Osteocyte (in vitro differentiated cells): ENCODE measurements around the gene BCO1. TPM values are rescaled to one million over a fixed set of nuclear protein-coding genes. Genes with fewer than 3 reads are reported as not detected.

Source experiments
- DNase-seq: peaks from one replicate; pipeline ENCODE4 v3.0.0; 2021; ENCODE audit warnings: mixed read lengths; ENCODE audit not compliant: unreplicated experiment; ENCODE audit errors: extremely low spot score
- H3K27ac Mint-ChIP-seq: one replicate; pipeline ENCODE4 v1.8.0; 2021; ENCODE audit warnings: mild to moderate bottlenecking, mixed read lengths; ENCODE audit not compliant: unreplicated experiment
- H3K27me3 Mint-ChIP-seq: one replicate; pipeline ENCODE4 v1.8.0; 2021; ENCODE audit warnings: mixed read lengths; ENCODE audit not compliant: unreplicated experiment
- H3K36me3 Mint-ChIP-seq: one replicate; pipeline ENCODE4 v1.8.0; 2021; ENCODE audit warnings: mixed read lengths; ENCODE audit not compliant: unreplicated experiment
- H3K4me1 Mint-ChIP-seq: one replicate; pipeline ENCODE4 v1.8.0; 2021; ENCODE audit warnings: mixed read lengths; ENCODE audit not compliant: unreplicated experiment
- H3K4me3 Mint-ChIP-seq: one replicate; pipeline ENCODE4 v1.8.0; 2021; ENCODE audit warnings: mild to moderate bottlenecking, moderate library complexity, mixed read lengths; ENCODE audit not compliant: unreplicated experiment
- H3K9me3 Mint-ChIP-seq: one replicate; pipeline ENCODE4 v1.8.0; 2021; ENCODE audit warnings: mixed read lengths; ENCODE audit not compliant: unreplicated experiment
- CTCF ChIP-seq: fragments of 200-600 bp; sonication (generic); IDR thresholded peaks from 2 replicates; pipeline ENCODE4 v1.5.0; 2021; ENCODE audit warnings: antibody characterized with exemption, mild to moderate bottlenecking, moderate library complexity
- total RNA-seq: library from RNA; stranded (reverse); gene quantifications from 2 replicates; pipeline ENCODE4 v1.2.1, GENCODE V29; 2021

Gene BCO1
- total RNA-seq, 1 donor from 2014 or later: not detected

GRCh38 chr16:81278526-81278925 lies 40.0 kb downstream of the BCO1 start:
- no peaks in the 10 kb centered on the region for H3K27me3 Mint-ChIP-seq
- no peak for TF ChIP-seq CTCF
- no peak for DNase-seq
- H3K9me3 Mint-ChIP-seq: no peaks in the 10 kb centered on the region
- H3K36me3 Mint-ChIP-seq: no peaks in the 10 kb centered on the region
- no peak overlapping the region for H3K4me3 Mint-ChIP-seq
- no peaks in the 10 kb centered on the region for H3K4me1 Mint-ChIP-seq
- H3K27ac Mint-ChIP-seq: no peak overlapping the region

- no peaks in the 10 kb centered on the region for H3K27me3 Mint-ChIP-seq
- H3K27ac Mint-ChIP-seq: no peak overlapping the region
- H3K4me3 Mint-ChIP-seq: no peak overlapping the region
- no peak for DNase-seq
- H3K4me1 Mint-ChIP-seq: no peaks in the 10 kb centered on the region
- no peaks in the 10 kb centered on the region for H3K9me3 Mint-ChIP-seq
- no peak for TF ChIP-seq CTCF
- H3K36me3 Mint-ChIP-seq: no peaks in the 10 kb centered on the region
Observed at GRCh38 chr16:81279392-81279791, 40.9 kb downstream of the BCO1 start.

- H3K27me3 Mint-ChIP-seq: peaks cover under 1% of the 10 kb centered on the region
- DNase-seq: no peak
- no peak overlapping the region for H3K4me3 Mint-ChIP-seq
- no peaks in the 10 kb centered on the region for H3K9me3 Mint-ChIP-seq
- H3K4me1 Mint-ChIP-seq: no peaks in the 10 kb centered on the region
- H3K27ac Mint-ChIP-seq: no peak overlapping the region
- H3K36me3 Mint-ChIP-seq: no peaks in the 10 kb centered on the region
- no peak for TF ChIP-seq CTCF
Observed at GRCh38 chr16:81280393-81280792, 41.9 kb downstream of the BCO1 start.

GRCh38 chr16:81283044-81283443 lies 44.6 kb downstream of the BCO1 start:
- no peak overlapping the region for H3K27ac Mint-ChIP-seq
- no peaks in the 10 kb centered on the region for H3K9me3 Mint-ChIP-seq

GRCh38 chr16:81284995-81285600 lies 46.6 kb downstream of the BCO1 start:
- Mint-ChIP-seq H3K27me3 (peaks cover 2% of the 10 kb centered on the region), H3K4me1 (no peaks in the 10 kb centered on the region), H3K4me3 (no peak overlapping the region), H3K36me3 (no peaks in the 10 kb centered on the region), H3K9me3 (no peaks in the 10 kb centered on the region), H3K27ac (no peak overlapping the region)
- no peak for TF ChIP-seq CTCF
- DNase-seq: no peak

More at GRCh38 chr16:81283044-81283443, 44.6 kb downstream of the BCO1 start:
- Mint-ChIP-seq H3K4me1 (no peaks in the 10 kb centered on the region), H3K36me3 (no peaks in the 10 kb centered on the region), H3K27me3 (peaks cover 2% of the 10 kb centered on the region), H3K4me3 (no peak overlapping the region)
- no peak for DNase-seq
- no peak for TF ChIP-seq CTCF
